DMS114 treated with DMSO at 0.1 percent for 48 hours (cell line): ENCODE results near the gene TMIGD1.

ENCODE experiments used
- DNase-seq: peaks from one replicate; lab custom pipeline; 2025; ENCODE audit not compliant: unreplicated experiment; lab: John Stamatoyannopoulos, UW

Gene TMIGD1

GRCh38 chr17:30290696-30291542, 42.9 kb downstream of the TMIGD1 start:
- no peak for DNase-seq

- no peak for DNase-seq
Observed at GRCh38 chr17:30290077-30290476, 43.8 kb downstream of the TMIGD1 start.

GRCh38 chr17:30279156-30279555, 54.7 kb downstream of the TMIGD1 start:
- no peak for DNase-seq

- DNase-seq = peak; percentile 17
Observed at GRCh38 chr17:30278032-30278431, 55.8 kb downstream of the TMIGD1 start.

GRCh38 chr17:30275911-30276310, 57.9 kb downstream of the TMIGD1 start:
- DNase-seq = no peak

- DNase-seq = no peak
Observed at GRCh38 chr17:30274887-30275286, 59.0 kb downstream of the TMIGD1 start.

GRCh38 chr17:30273373-30273772, 60.5 kb downstream of the TMIGD1 start:
- DNase-seq = no peak

GRCh38 chr17:30271102-30271501, 62.8 kb downstream of the TMIGD1 start:
- DNase-seq = no peak

- no peak for DNase-seq
Observed at GRCh38 chr17:30267625-30268024, 66.2 kb downstream of the TMIGD1 start.
